HCT116 (cell line): ENCODE data around the gene QSOX1. TPM values are rescaled to one million over a fixed set of nuclear protein-coding genes. Genes with fewer than 3 reads are reported as not detected.

Experiments
- ATAC-seq: fragments of 200-7000 bp; cut with Tn5 transposase; 2 replicates; pipeline ENCODE4 v1.9.1; 2020; ENCODE audit warnings: mild to moderate bottlenecking, moderate library complexity
- BruUV-seq: library from RNA; stranded (reverse); fragments of 400-500 nt; replicated peaks from 2 replicates; lab custom pipeline; 2021; lab: Mats Ljungman, UMichigan
- CTCF ChIA-PET: fragments of 300-600 bp; sonication (Branson Sonifier 250); formaldehyde crosslinking; loops from one replicate; lab custom pipeline; 2021; ENCODE audit warnings: antibody characterized with exemption; lab: Charles Lee
- POLR2A ChIA-PET: fragments of 300-600, 350-600 bp; sonication (Branson Sonifier 250); formaldehyde crosslinking; loops from one replicate; lab custom pipeline; 2021; ENCODE audit warnings: antibody characterized with exemption; lab: Charles Lee
- RAD21 ChIA-PET, 2 experiments: fragments of 300-600 bp; sonication (Branson Sonifier 250); formaldehyde crosslinking; loops; one replicate each; lab custom pipeline; 2023; ENCODE audit warnings: low total read pairs in 2 of 2; ENCODE audit not compliant: uncharacterized antibody in 2 of 2, unreplicated experiment in 2 of 2, low non-redundant PET in 1 of 2; lab: Charles Lee
- DNase-seq: peaks from one replicate; pipeline ENCODE4 v3.0.0-alpha.2; 2010; ENCODE audit warnings: low read depth, low spot score
- H2AFZ ChIP-seq: fragments of 200-600 bp; shearing (Covaris generic), sonication (generic); 2 replicates; pipeline ENCODE4 v1.6.1; 2017; ENCODE audit warnings: low read depth, mixed run types, mixed read lengths, antibody characterized with exemption, low read length; ENCODE audit not compliant: poor library complexity, severe bottlenecking
- H3K27ac ChIP-seq: 2 replicates; pipeline ENCODE4 v1.5.1; 2012; ENCODE audit warnings: low read depth, low read length
- H3K27me3 ChIP-seq: fragments of 200-600 bp; sonication (generic); 2 replicates; pipeline ENCODE4 v1.6.1; 2016; ENCODE audit warnings: mixed run types, low read length, mixed read lengths; ENCODE audit not compliant: insufficient read depth
- H3K36me3 ChIP-seq, 2 experiments: fragments of 200-500 bp in 1 of 2; fragments of 200-600 bp in 1 of 2; sonication (Bioruptor generic) in 1 of 2; sonication (generic) in 1 of 2; 2 replicates each; pipeline versions ENCODE4 v1.5.1 to v1.6.1; 2014 to 2016; ENCODE audit warnings: low read length in 2 of 2, inconsistent platforms in 1 of 2, mixed read lengths in 1 of 2, mixed run types in 1 of 2; ENCODE audit not compliant: insufficient read depth in 2 of 2, control insufficient read depth in 1 of 2
- H3K4me1 ChIP-seq, 2 experiments: fragments of 200-600 bp in 1 of 2; sonication (generic) in 1 of 2; 2 replicates each; pipeline versions ENCODE4 v1.5.1 to v1.6.1; 2012 to 2017; ENCODE audit warnings: low read length in 2 of 2, inconsistent platforms in 1 of 2, mild to moderate bottlenecking in 1 of 2, mixed read lengths in 1 of 2, mixed run types in 1 of 2, moderate library complexity in 1 of 2; ENCODE audit not compliant: insufficient read depth in 2 of 2, control insufficient read depth in 1 of 2
- H3K4me2 ChIP-seq: fragments of 200-600 bp; sonication (generic); 2 replicates; pipeline ENCODE4 v1.6.1; 2017; ENCODE audit warnings: mixed run types, low read length, mixed read lengths
- H3K4me3 ChIP-seq, 2 experiments: fragments of 200-600 bp in 1 of 2; sonication (generic) in 1 of 2; replicated peaks in 1 of 2; 2 replicates each; pipeline ENCODE4 v1.5.1; 2011 to 2016; ENCODE audit warnings: low read length in 2 of 2, control low read depth in 1 of 2, low read depth in 1 of 2, mild to moderate bottlenecking in 1 of 2, mixed read lengths in 1 of 2, mixed run types in 1 of 2
- H3K79me2 ChIP-seq: fragments of 200-600 bp; sonication (generic); 2 replicates; pipeline ENCODE4 v1.6.1; 2017; ENCODE audit warnings: mild to moderate bottlenecking, mixed run types, low read length, moderate library complexity, mixed read lengths; ENCODE audit not compliant: insufficient read depth
- H3K9ac ChIP-seq: fragments of 200-600 bp; sonication (generic); 2 replicates; pipeline ENCODE4 v1.6.1; 2016; ENCODE audit warnings: low read length, mixed read lengths
- H3K9me2 ChIP-seq: fragments of 200-600 bp; sonication (generic), shearing (Covaris generic); 2 replicates; pipeline ENCODE4 v1.6.1; 2017; ENCODE audit warnings: mixed run types, mild to moderate bottlenecking, moderate library complexity; ENCODE audit not compliant: insufficient read depth
- H3K9me3 ChIP-seq, 2 experiments: fragments of 200-500 bp in 1 of 2; fragments of 200-600 bp in 1 of 2; sonication (Bioruptor generic) in 1 of 2; sonication (generic) in 1 of 2; 2 replicates each; pipeline ENCODE4 v1.6.1; 2014 to 2017; ENCODE audit warnings: low read length in 2 of 2, mixed read lengths in 2 of 2, inconsistent platforms in 1 of 2, low read depth in 1 of 2, mild to moderate bottlenecking in 1 of 2, mixed run types in 1 of 2, moderate library complexity in 1 of 2; ENCODE audit not compliant: control insufficient read depth in 1 of 2, insufficient read depth in 1 of 2
- H4K20me1 ChIP-seq: fragments of 200-600 bp; sonication (generic), shearing (Covaris generic); 2 replicates; pipeline ENCODE4 v1.6.1; 2017; ENCODE audit warnings: mixed run types, mild to moderate bottlenecking, moderate library complexity; ENCODE audit not compliant: insufficient read depth
- CTCF ChIP-seq, 3 experiments: fragments of 200-600 bp in 1 of 3; sonication (generic) in 1 of 3; IDR thresholded peaks in 2 of 3; conservative IDR thresholded peaks in 1 of 3; 2 replicates each; pipeline ENCODE4 v1.5.1; 2012 to 2017; ENCODE audit warnings: low read depth in 2 of 3, low read length in 2 of 3, antibody characterized with exemption in 1 of 3, borderline replicate concordance in 1 of 3, control low read depth in 1 of 3, mild to moderate bottlenecking in 1 of 3, mixed read lengths in 1 of 3, mixed run types in 1 of 3, moderate library complexity in 1 of 3; ENCODE audit not compliant: insufficient read depth in 1 of 3
- MAX ChIP-seq: IDR thresholded peaks from 2 replicates; pipeline ENCODE4 v1.6.1; 2012
- RAD21 ChIP-seq: IDR thresholded peaks from 2 replicates; pipeline ENCODE4 v1.6.1; 2012; ENCODE audit warnings: low read depth, mild to moderate bottlenecking
- SP1 ChIP-seq: IDR thresholded peaks from 2 replicates; pipeline ENCODE4 v1.6.1; 2012; ENCODE audit warnings: low read depth
- ZFX ChIP-seq: fragments of 450-650 bp; IDR thresholded peaks from 2 replicates; pipeline ENCODE4 v1.6.1; 2017
- intact Hi-C: fragments of 100-400 bp; cut with micrococcal nuclease; formaldehyde crosslinking; loops from 2 replicates; pipeline ENCODE4 v1.10.0; 2022
- total RNA-seq: library from RNA; stranded (reverse); gene quantifications from one replicate; pipeline ENCODE4 v1.2.1, GENCODE V29; 2021; ENCODE audit not compliant: unreplicated experiment

QSOX1 gene
- total RNA-seq, 1 experiment from 2014 or later: 89.2 TPM

- peaks cover 9% of the 10 kb centered on the region; the same call in 1 of the 2 replicates for H3K27me3 ChIP-seq
- TF ChIP-seq RAD21 (peak; percentile 45), ZFX (no peak), CTCF (IDR thresholded peaks at IDR 0.05 in 2 of 3, conservative IDR thresholded peaks at IDR 0.05 in 1 of 3; ENCODE audit: borderline replicate concordance in 1 of 3, insufficient read depth in 1 of 3, low read depth in 2 of 3, low read length in 2 of 3) (peak in 2 of 3 experiments; percentile 18 to 56; a peak in 2 of 6 replicates), SP1 (no peak), MAX (peak; percentile 35; the same call in 1 of the 2 replicates)
- TF ChIP-seq, all 23 proteins: peak for 3
- H3K79me2 ChIP-seq: no peaks in the 10 kb centered on the region
- peaks cover 0 to 4% of the 10 kb centered on the region in 2 experiments; a peak in 1 of 4 replicates for H3K4me1 ChIP-seq
- no peaks in the 10 kb centered on the region for H3K36me3 ChIP-seq
- H3K27ac ChIP-seq: no peak overlapping the region
- H3K9ac ChIP-seq: no peak overlapping the region
- peak; percentile 88 for ATAC-seq
- BruUV-seq: no TSS peak
- no peaks in the 10 kb centered on the region for H3K9me2 ChIP-seq
- ChIA-PET RAD21 (interaction anchor here (1.4 to 1.8 kb wide), 2 partner anchors 55 to 56 kb away, joined by 4 to 5 read pairs; no protein-coding TSS in a partner anchor), POLR2A (no interaction called here), CTCF (interaction anchor here (1.2 to 1.8 kb wide), 2 partner anchors 9 to 13 kb away, joined by 3 to 7 read pairs; partner anchors contain the start of gene LHX4)
- no peak overlapping the region for H3K4me2 ChIP-seq
- intact Hi-C loops: no loop called here
- no peaks in the 10 kb centered on the region for H3K9me3 ChIP-seq
- H2AFZ ChIP-seq: peak overlapping the region; percentile 21
- no peak overlapping the region for H3K4me3 ChIP-seq
- DNase-seq: no peak
- H4K20me1 ChIP-seq: no peaks in the 10 kb centered on the region
Measured at GRCh38 chr1:180243517-180244221, 89.0 kb downstream of the QSOX1 start.
